Left lung (tissue), 10 donors: ENCODE data around the gene COL18A1. TPM values are rescaled to one million over a fixed set of nuclear protein-coding genes. Genes with fewer than 3 reads are reported as not detected.

Experiments used
- ATAC-seq: fragments of 200-7000 bp; cut with Tn5 transposase; one replicate; pipeline ENCODE4 v1.9.1; 2020; ENCODE audit warnings: moderate library complexity
- DNase-seq, 4 donors: peaks; one replicate each; pipeline ENCODE4 v3.0.0-alpha.2; 2013 to 2020
- H3K27ac ChIP-seq, 2 donors: fragments of 200-600 bp; sonication (generic) in 1 of 2; one replicate each; pipeline versions ENCODE4 v1.5.0 to v1.8.0; 2020 to 2021
- H3K27me3 ChIP-seq, 2 donors: fragments of 200-600 bp; sonication (generic) in 1 of 2; one replicate each; pipeline versions ENCODE4 v1.5.0 to v1.8.0; 2020 to 2021
- H3K36me3 ChIP-seq, 2 donors: fragments of 200-600 bp; sonication (generic) in 1 of 2; one replicate each; pipeline versions ENCODE4 v1.5.0 to v1.8.0; 2020 to 2021
- H3K4me1 ChIP-seq, 2 donors: fragments of 200-600 bp; one replicate each; pipeline ENCODE4 v1.8.0; 2021
- H3K4me3 ChIP-seq, 2 donors: fragments of 200-600 bp; sonication (generic) in 1 of 2; one replicate each; pipeline versions ENCODE4 v1.5.0 to v1.8.0; 2020 to 2021; ENCODE audit warnings: mild to moderate bottlenecking in 1 of 2
- H3K9me3 ChIP-seq, 2 donors: fragments of 200-600 bp; sonication (generic) in 1 of 2; one replicate each; pipeline versions ENCODE4 v1.5.0 to v1.8.0; 2020 to 2021
- intact Hi-C, 2 donors: fragments of 100-400 bp; cut with DNase I; formaldehyde crosslinking; loops; one replicate each; pipeline versions ENCODE4 v1.11.2 to v1.14.2; 2022
- polyA plus RNA-seq, 6 donors: library from polyadenylated mRNA; unstranded; fragments of 120-200 nt; gene quantifications; one replicate each; pipeline ENCODE4 v1.2.1, GENCODE V29; 2013; ENCODE audit not compliant: insufficient read length in 6 of 6
- total RNA-seq, 2 donors: library from RNA; stranded (reverse); fragmentation: NEBNext Ultra II Directional; extraction: Animal tissue kit (Norgen Biotek cat#: 25700); gene quantifications; one replicate each; pipeline ENCODE4 v1.2.1, GENCODE V29; 2021
- TF ChIP-seq, protein P1 (sequence below), 2 donors: fragments of 200-600 bp; sonication (generic) in 1 of 2; IDR thresholded peaks; one replicate each; pipeline versions ENCODE4 v1.5.0 to v1.8.0; 2021; ENCODE audit warnings: antibody characterized with exemption in 2 of 2
- donor health status: DM: no; HTN: yes; CAD: no.
- donor health status: DM: no; HTN: no; CAD: no.

Gene COL18A1
- total and polyA plus RNA-seq, 8 donors: 39.3 to 90.2 (median 64.0) TPM

DNA sequence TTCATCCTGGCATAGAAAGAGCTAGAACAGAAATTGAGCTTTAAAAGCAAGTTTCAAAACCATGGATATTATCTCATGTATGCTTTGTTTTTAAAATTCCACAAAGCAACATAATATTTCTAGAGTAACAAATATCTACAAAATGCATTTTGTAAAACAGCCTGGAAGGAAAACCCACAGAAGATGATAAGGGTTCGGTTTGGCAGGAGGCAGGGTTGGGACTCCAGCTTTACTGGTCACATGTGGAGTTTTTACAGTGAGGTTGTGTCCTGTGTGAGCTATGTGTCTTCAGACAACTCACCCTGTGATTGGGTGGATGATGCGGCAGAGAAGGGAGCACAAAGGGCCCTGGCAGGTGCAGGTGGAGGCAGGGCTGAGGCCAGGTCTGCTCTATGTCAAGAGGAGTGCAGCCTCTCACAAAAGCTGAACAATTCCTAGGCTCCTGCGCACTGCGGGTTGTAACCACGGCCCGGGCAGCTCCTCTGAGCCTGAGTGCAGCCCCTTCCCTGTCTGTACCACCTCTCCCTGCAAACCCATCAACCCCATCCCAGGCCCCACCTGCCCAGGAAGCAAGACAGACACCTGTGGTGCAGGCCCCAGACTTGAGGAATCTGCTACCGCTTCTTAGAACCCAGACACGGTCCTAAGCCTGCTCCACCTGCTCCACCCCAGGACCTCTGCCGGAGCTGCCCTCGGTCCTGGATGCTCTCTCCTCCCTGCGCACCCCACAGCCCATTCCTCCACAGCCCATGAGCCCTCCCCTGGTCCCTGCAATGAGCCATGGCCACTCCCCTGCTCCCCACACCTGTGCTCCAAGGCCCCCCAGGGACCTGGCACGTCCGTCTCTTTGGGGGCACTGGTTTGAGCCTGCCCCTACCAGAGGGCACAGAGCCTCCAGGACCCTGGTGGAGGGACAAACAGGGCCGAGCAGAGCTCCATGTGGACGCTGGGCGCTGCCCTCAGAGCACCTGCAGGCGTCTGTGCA, 2.8 kb upstream of the COL18A1 start:
- Histone ChIP-seq H3K9me3 (peaks cover 0 to 6% of the 10 kb centered on the region in 2 donors), H3K27me3 (peaks cover 3 to 54% of the 10 kb centered on the region in 2 donors), H3K4me3 (no peak overlapping the region), H3K4me1 (peaks cover 5 to 25% of the 10 kb centered on the region in 2 donors), H3K27ac (no peak overlapping the region), H3K36me3 (no peaks in the 10 kb centered on the region)
- intact Hi-C loops: no loop called here
- TF ChIP-seq, protein P1, sequence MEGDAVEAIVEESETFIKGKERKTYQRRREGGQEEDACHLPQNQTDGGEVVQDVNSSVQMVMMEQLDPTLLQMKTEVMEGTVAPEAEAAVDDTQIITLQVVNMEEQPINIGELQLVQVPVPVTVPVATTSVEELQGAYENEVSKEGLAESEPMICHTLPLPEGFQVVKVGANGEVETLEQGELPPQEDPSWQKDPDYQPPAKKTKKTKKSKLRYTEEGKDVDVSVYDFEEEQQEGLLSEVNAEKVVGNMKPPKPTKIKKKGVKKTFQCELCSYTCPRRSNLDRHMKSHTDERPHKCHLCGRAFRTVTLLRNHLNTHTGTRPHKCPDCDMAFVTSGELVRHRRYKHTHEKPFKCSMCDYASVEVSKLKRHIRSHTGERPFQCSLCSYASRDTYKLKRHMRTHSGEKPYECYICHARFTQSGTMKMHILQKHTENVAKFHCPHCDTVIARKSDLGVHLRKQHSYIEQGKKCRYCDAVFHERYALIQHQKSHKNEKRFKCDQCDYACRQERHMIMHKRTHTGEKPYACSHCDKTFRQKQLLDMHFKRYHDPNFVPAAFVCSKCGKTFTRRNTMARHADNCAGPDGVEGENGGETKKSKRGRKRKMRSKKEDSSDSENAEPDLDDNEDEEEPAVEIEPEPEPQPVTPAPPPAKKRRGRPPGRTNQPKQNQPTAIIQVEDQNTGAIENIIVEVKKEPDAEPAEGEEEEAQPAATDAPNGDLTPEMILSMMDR (IDR thresholded peaks at IDR 0.05): no peak
- DNase-seq (peak in 1 of 4 donors; percentile 57), ATAC-seq (no peak)

DNA sequence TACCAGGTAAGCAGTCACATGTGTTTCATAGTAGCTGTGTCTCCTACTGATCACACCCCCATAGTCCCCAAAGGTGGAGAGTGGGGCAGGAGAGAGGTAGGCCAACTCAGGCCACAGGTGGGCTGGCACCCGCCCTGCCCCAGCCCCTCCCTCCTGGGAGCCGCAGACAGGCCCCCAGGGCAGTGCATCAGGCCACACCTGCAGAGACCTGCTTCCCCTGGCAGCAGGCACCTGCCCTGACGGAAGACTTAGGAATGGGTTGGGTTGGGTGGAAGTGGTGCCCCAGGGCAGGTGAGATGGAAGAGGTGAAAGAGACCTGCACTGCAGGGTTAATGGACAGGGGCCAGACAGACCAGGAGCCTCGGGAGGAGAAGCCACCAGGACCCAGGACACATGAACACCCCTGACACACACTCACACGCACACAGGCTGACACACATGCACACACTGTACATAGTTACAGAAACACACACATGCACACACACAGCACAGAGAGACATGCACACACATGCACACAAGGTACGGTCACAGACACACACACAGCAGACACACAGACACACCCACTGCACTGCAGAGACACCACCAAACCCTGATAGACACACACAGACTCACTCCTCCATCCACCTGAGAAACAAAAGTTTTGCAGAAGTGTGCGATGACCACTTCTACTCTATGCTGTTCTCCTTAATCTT, 1.7 kb upstream of the COL18A1 start:
- TF ChIP-seq, protein P1 (IDR thresholded peaks at IDR 0.05): no peak
- Histone ChIP-seq H3K9me3 (peaks cover 0 to 6% of the 10 kb centered on the region in 2 donors), H3K4me1 (peaks cover 5 to 28% of the 10 kb centered on the region in 2 donors), H3K27me3 (peaks cover 3 to 65% of the 10 kb centered on the region in 2 donors), H3K36me3 (no peaks in the 10 kb centered on the region), H3K4me3 (no peak overlapping the region), H3K27ac (no peak overlapping the region)
- intact Hi-C loops: no loop called here
- ATAC-seq (no peak), DNase-seq (peak in 1 of 4 donors; percentile 43)

DNA sequence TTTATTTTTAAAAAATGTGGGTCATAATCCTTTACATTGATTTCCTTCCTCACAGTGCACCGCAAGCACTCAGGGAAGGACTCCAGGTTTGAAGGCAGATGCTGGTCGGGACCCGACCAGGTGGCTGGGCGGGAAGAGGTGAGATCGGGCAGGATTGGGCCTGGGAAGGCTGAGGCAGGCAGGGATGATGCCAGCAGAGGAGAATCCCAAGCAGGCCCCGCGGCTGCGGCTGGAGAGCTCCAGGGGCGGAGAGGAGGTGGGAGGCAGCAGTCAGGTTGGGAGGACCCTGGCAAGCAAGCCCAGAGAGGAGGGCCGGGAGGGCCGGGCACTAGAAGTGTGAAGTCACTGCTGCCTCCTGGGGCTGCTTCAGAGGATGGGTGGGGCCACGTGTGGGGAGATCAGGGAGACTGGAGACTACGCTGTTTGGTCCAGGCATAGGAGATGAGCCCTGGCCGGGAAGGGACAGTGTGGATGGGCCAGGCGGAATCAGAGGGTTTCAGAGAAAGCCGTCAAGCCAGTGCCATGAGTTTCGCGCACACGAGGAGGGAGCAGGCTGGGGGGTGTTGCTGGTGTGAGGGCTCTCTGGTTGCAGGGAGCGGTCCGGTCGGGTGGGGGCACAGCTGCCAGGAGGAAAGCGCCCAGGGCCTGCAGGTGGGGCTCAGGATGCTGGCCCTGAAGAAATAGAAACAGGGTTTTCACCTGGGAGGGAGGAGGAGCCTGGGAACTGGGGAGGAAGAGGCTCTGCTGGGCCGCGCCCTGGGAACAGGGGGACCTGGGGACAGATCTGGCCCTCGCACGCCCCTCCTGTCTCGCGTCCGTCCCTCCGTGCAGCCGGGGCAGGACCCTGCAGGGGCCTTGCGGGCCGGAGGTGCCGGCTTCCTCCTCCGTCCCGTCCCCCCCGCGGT, 888 bp upstream of the COL18A1 start:
- H3K27me3 ChIP-seq: peaks cover 3 to 72% of the 10 kb centered on the region in 2 donors
- TF ChIP-seq, protein P1 (IDR thresholded peaks at IDR 0.05): no peak
- peak overlapping the region; percentile 31 to 51 for H3K4me3 ChIP-seq
- peak overlapping the region in 1 of 2 donors; percentile 41 for H3K27ac ChIP-seq
- peaks cover 0 to 6% of the 10 kb centered on the region in 2 donors for H3K9me3 ChIP-seq
- no peaks in the 10 kb centered on the region for H3K36me3 ChIP-seq
- ATAC-seq: peak; percentile 36
- intact Hi-C loops: no loop called here
- DNase-seq: peak in 2 of 4 donors; percentile 46 to 80
- peaks cover 5 to 28% of the 10 kb centered on the region in 2 donors for H3K4me1 ChIP-seq

DNA sequence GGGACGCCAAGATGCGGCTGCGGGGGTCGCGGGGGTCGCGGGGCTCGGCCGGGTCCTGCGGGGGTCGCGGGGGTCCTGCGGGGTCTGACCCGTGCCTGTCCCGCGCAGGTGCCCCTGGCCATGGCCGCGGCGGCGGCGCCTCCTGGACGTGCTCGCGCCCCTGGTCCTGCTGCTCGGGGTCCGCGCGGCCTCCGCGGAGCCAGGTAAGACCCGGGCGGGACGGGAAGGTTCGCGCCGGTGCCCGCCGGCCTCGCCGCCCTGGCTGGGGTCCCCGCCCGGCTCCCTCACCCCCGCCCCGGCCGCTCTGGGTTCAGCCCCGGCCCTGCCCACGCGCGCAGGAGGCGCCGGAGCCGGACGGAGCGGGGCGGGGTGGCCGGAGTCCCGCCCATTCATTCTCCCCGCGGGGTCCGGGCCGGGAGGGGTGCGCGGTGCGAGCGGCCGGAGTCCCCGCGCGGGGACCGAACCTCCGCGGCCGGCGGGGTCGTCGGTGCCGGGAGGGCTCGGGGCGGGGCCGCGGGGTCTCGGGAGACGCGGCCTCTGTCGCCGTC, 380 bp downstream of the COL18A1 start:
- DNase-seq (peak in 1 of 4 donors; percentile 82), ATAC-seq (peak; percentile 79)
- no peaks in the 10 kb centered on the region for H3K36me3 ChIP-seq
- peaks cover 3 to 72% of the 10 kb centered on the region in 2 donors for H3K27me3 ChIP-seq
- intact Hi-C loops: no loop called here
- peaks cover 5 to 28% of the 10 kb centered on the region in 2 donors for H3K4me1 ChIP-seq
- TF ChIP-seq, protein P1 (IDR thresholded peaks at IDR 0.05): no peak
- H3K9me3 ChIP-seq: peaks cover 0 to 6% of the 10 kb centered on the region in 2 donors
- peak overlapping the region; percentile 19 to 69 for H3K27ac ChIP-seq
- H3K4me3 ChIP-seq: peak overlapping the region; percentile 45 to 51
